MM.1S (cell line): Measurements from ENCODE around the gene RSBN1L.
A peak's percentile ranks its signal among the peaks of the same experiment; 100 is the strongest.

ENCODE experiments used
- DNase-seq: peaks from one replicate; pipeline ENCODE4 v3.0.0-alpha.2; 2015
- H2AFZ ChIP-seq: fragments of 300-600 bp; sonication (generic); 2 replicates; pipeline ENCODE4 v1.6.0; 2016; ENCODE audit warnings: antibody characterized with exemption, low read length
- H3F3A ChIP-seq: fragments of 300-600 bp; sonication (generic); 2 replicates; pipeline ENCODE4 v1.6.1; 2016; ENCODE audit warnings: mild to moderate bottlenecking, antibody characterized with exemption, low read length, moderate library complexity, mixed read lengths; ENCODE audit not compliant: insufficient read depth
- H3K27ac ChIP-seq: fragments of 300-600 bp; sonication (generic); 2 replicates; pipeline ENCODE4 v1.5.1; 2016; ENCODE audit warnings: mild to moderate bottlenecking, low read length
- H3K27me3 ChIP-seq: fragments of 300-600 bp; sonication (generic); replicated peaks from 2 replicates; pipeline ENCODE4 v1.6.0; 2016; ENCODE audit warnings: low read length; ENCODE audit not compliant: insufficient read depth
- H3K36me3 ChIP-seq: fragments of 300-600 bp; sonication (generic); replicated peaks from 2 replicates; pipeline ENCODE4 v1.6.1; 2016; ENCODE audit warnings: mild to moderate bottlenecking, low read length, mixed read lengths; ENCODE audit not compliant: insufficient read depth
- H3K4me1 ChIP-seq: fragments of 300-600 bp; sonication (generic); 2 replicates; pipeline ENCODE4 v1.6.1; 2016; ENCODE audit warnings: low read length, mixed read lengths
- H3K4me2 ChIP-seq: fragments of 300-600 bp; sonication (generic); 2 replicates; pipeline ENCODE4 v1.6.0; 2016; ENCODE audit warnings: low read depth, low read length
- H3K4me3 ChIP-seq: fragments of 300-600 bp; sonication (generic); 2 replicates; pipeline ENCODE4 v1.5.1; 2016; ENCODE audit warnings: low read length, mixed read lengths
- H3K79me2 ChIP-seq: fragments of 300-600 bp; sonication (generic); 2 replicates; pipeline ENCODE4 v1.6.1; 2016; ENCODE audit warnings: mixed run types, low read length, mixed read lengths
- H3K9ac ChIP-seq: fragments of 300-600 bp; sonication (generic); 2 replicates; pipeline ENCODE4 v1.6.1; 2016; ENCODE audit warnings: low read length, mixed read lengths
- H3K9me2 ChIP-seq: fragments of 300-600 bp; sonication (generic); replicated peaks from 2 replicates; pipeline ENCODE4 v1.6.1; 2016; ENCODE audit warnings: mild to moderate bottlenecking, low read length, mixed read lengths; ENCODE audit not compliant: insufficient read depth
- H3K9me3 ChIP-seq: fragments of 300-600 bp; sonication (generic); replicated peaks from 2 replicates; pipeline ENCODE4 v1.6.1; 2016; ENCODE audit warnings: mild to moderate bottlenecking, low read length, mixed read lengths; ENCODE audit not compliant: insufficient read depth
- H4K20me1 ChIP-seq: fragments of 300-600 bp; sonication (generic); 2 replicates; pipeline ENCODE4 v1.6.1; 2016; ENCODE audit warnings: mild to moderate bottlenecking, low read length, moderate library complexity, mixed read lengths; ENCODE audit not compliant: insufficient read depth
- CTCF ChIP-seq: fragments of 300-600 bp; sonication (generic); IDR thresholded peaks from 2 replicates; pipeline ENCODE4 v1.5.1; 2016; ENCODE audit warnings: antibody characterized with exemption, low read length, mixed read lengths
- EZH2 ChIP-seq: fragments of 300-600 bp; sonication (generic); optimal IDR thresholded peaks from 2 replicates; pipeline ENCODE3; 2017; ENCODE audit warnings: low read depth, mild to moderate bottlenecking, antibody characterized with exemption, low read length, mixed read lengths
- EZH2phosphoT487 ChIP-seq: fragments of 300-600 bp; sonication (generic); IDR thresholded peaks from 2 replicates; pipeline ENCODE4 v1.6.1; 2018; ENCODE audit warnings: antibody characterized with exemption, low read length

The RSBN1L gene

GRCh38 chr7:77797734-77798393 is 101.6 kb downstream of the RSBN1L start:
- no peaks in the 10 kb centered on the region for H3K9me3 ChIP-seq
- peak overlapping the region; percentile 87 for H3K4me2 ChIP-seq
- peak overlapping the region; percentile 36; the same call in 1 of the 2 replicates for H3K27ac ChIP-seq
- H3K9ac ChIP-seq = peak overlapping the region; percentile 78
- H3K27me3 ChIP-seq = no peaks in the 10 kb centered on the region
- TF ChIP-seq EZH2phosphoT487 (no peak), CTCF (no peak), EZH2 (no peak)
- peak overlapping the region; percentile 95 for H3K4me3 ChIP-seq
- no peaks in the 10 kb centered on the region for H4K20me1 ChIP-seq
- peaks cover 25% of the 10 kb centered on the region for H3K4me1 ChIP-seq
- peak overlapping the region; percentile 91 for H2AFZ ChIP-seq
- H3K9me2 ChIP-seq = no peaks in the 10 kb centered on the region
- peaks cover 61% of the 10 kb centered on the region for H3K79me2 ChIP-seq
- DNase-seq = peak; percentile 11
- no peaks in the 10 kb centered on the region for H3K36me3 ChIP-seq
- H3F3A ChIP-seq = no peaks in the 10 kb centered on the region; the same call in 1 of the 2 replicates

GRCh38 chr7:77798394-77799077 is 102.3 kb downstream of the RSBN1L start, which contains the start of the genes PHTF2 and TMEM60:
TSS of gene PHTF2 (plus strand) at chr7:77798773.
TSS of gene TMEM60 (minus strand) at chr7:77798434. CDS start at chr7:77794373, 4,061 bp downstream.
- H3K27me3 ChIP-seq = no peaks in the 10 kb centered on the region
- no peaks in the 10 kb centered on the region for H3K9me2 ChIP-seq
- peaks cover 65% of the 10 kb centered on the region for H3K79me2 ChIP-seq
- peak within 1 kb of the TSS; percentile 95 for H3K4me3 ChIP-seq
- no peaks in the 10 kb centered on the region for H4K20me1 ChIP-seq
- peak within 1 kb of the TSS; percentile 92 for H2AFZ ChIP-seq
- peak within 1 kb of the TSS; percentile 78 for H3K9ac ChIP-seq
- peak; percentile 53 for TF ChIP-seq CTCF
- no peak for TF ChIP-seq EZH2phosphoT487
- no peaks in the 10 kb centered on the region; the same call in 1 of the 2 replicates for H3F3A ChIP-seq
- peak; percentile 99 for DNase-seq
- peak within 1 kb of the TSS; percentile 55; the same call in 1 of the 2 replicates for H3K27ac ChIP-seq
- H3K4me1 ChIP-seq = peaks cover 32% of the 10 kb centered on the region
- no peaks in the 10 kb centered on the region for H3K9me3 ChIP-seq
- peak within 1 kb of the TSS; percentile 87 for H3K4me2 ChIP-seq
- H3K36me3 ChIP-seq = no peaks in the 10 kb centered on the region

- TF ChIP-seq EZH2 (no peak), CTCF (no peak), EZH2phosphoT487 (no peak)
- Histone ChIP-seq H3K4me1 (peaks cover 34% of the 10 kb centered on the region), H2AFZ (peak overlapping the region; percentile 92), H3K4me2 (peak overlapping the region; percentile 68), H3K27me3 (no peaks in the 10 kb centered on the region), H3K79me2 (peaks cover 66% of the 10 kb centered on the region), H4K20me1 (no peaks in the 10 kb centered on the region), H3K36me3 (no peaks in the 10 kb centered on the region), H3K9me2 (no peaks in the 10 kb centered on the region), H3F3A (no peaks in the 10 kb centered on the region; the same call in 1 of the 2 replicates), H3K27ac (peak overlapping the region; percentile 55; the same call in 1 of the 2 replicates), H3K9me3 (no peaks in the 10 kb centered on the region), H3K4me3 (peak overlapping the region; percentile 95), H3K9ac (peak overlapping the region; percentile 76)
- peak; percentile 27 for DNase-seq
Observed at GRCh38 chr7:77799078-77799964, 103.1 kb downstream of the RSBN1L start.
